ENCODE measurements around the gene EP400.

Gene EP400

DNA sequence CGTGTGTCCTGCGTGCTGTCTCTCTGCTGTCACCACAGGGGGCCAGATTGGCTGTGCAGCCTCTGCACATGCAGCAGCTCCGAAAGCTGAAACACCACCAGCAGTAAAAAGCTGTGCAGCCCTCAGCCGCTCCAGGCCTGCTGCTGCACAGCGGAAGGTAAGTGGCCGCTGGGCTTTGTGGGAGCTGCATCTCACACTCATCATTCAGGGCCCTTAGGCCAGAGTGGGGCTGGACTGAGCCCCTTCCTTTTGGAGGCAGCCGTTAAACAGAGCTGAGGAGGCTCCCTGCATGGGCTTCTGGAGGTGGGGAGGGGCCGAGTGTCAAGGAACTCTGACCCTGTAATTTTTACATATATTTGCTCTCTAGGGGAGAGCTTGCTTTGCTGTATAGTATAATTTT lies 177.3 kb downstream of the EP400 start:
- ChIA-PET CTCF (no interaction called here), POLR2A (no interaction called here)
- TF ChIP-seq FOXK2 (IDR thresholded peaks at IDR 0.05) (no peak), ARNT (IDR thresholded peaks at IDR 0.05) (no peak), SUZ12 (IDR thresholded peaks at IDR 0.05) (no peak), ELF4 (IDR thresholded peaks at IDR 0.05) (no peak)
- no peak for DNase-seq (ENCODE audit: extremely low spot score)

DNA sequence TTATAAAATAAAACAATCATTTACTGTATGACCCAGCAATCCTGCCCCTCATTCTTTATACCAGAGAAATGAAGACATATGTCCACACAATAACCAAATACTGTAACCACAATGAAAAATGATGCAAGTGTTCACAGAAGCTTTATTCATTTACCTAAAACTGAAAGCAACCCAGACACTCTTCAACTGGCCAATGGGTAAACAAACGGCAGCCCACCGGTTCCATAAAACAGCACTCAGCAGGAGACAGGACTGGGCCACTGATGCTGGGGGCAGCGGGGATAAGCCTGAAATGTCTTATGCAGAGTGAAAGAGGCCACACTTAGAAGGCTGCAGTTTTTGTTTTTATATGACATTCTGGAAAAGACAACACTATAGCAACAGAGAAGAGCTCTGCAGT lies 179.3 kb downstream of the EP400 start:
- ChIA-PET POLR2A (no interaction called here), CTCF (no interaction called here)
- DNase-seq (ENCODE audit: extremely low spot score), result no peak
- TF ChIP-seq SP1 (IDR thresholded peaks at IDR 0.05), result no peak
- no peak for TF ChIP-seq BHLHE40 (IDR thresholded peaks at IDR 0.05; ENCODE audit: borderline replicate concordance)
- no peak for TF ChIP-seq ELF4 (IDR thresholded peaks at IDR 0.05)
- no peak for TF ChIP-seq SUZ12 (IDR thresholded peaks at IDR 0.05)
- no peak for TF ChIP-seq FOXM1 (IDR thresholded peaks at IDR 0.05; ENCODE audit: borderline replicate concordance)
- TF ChIP-seq HDGF (IDR thresholded peaks at IDR 0.05; ENCODE audit: borderline replicate concordance), result no peak
- TF ChIP-seq FOXA1 (IDR thresholded peaks at IDR 0.05), result no peak
- TF ChIP-seq CTBP1 (IDR thresholded peaks at IDR 0.05; ENCODE audit: borderline replicate concordance), result no peak
- TF ChIP-seq, protein P1, sequence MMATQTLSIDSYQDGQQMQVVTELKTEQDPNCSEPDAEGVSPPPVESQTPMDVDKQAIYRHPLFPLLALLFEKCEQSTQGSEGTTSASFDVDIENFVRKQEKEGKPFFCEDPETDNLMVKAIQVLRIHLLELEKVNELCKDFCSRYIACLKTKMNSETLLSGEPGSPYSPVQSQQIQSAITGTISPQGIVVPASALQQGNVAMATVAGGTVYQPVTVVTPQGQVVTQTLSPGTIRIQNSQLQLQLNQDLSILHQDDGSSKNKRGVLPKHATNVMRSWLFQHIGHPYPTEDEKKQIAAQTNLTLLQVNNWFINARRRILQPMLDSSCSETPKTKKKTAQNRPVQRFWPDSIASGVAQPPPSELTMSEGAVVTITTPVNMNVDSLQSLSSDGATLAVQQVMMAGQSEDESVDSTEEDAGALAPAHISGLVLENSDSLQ (IDR thresholded peaks at IDR 0.05), result no peak
- TF ChIP-seq ZNF384 (IDR thresholded peaks at IDR 0.05), result no peak
- TF ChIP-seq TARDBP (IDR thresholded peaks at IDR 0.05), result no peak
- no peak for TF ChIP-seq L3MBTL2 (conservative IDR thresholded peaks at IDR 0.05)
- no peak for TF ChIP-seq NFRKB (IDR thresholded peaks at IDR 0.05)
- no peak for TF ChIP-seq LEF1 (IDR thresholded peaks at IDR 0.05; ENCODE audit: borderline replicate concordance)
- no peak for TF ChIP-seq FOXK2 (IDR thresholded peaks at IDR 0.05)

- ChIA-PET POLR2A (no interaction called here), CTCF (no interaction called here)
- TF ChIP-seq FOXA1 (IDR thresholded peaks at IDR 0.05) (no peak), SP1 (IDR thresholded peaks at IDR 0.05) (no peak), FOXM1 (IDR thresholded peaks at IDR 0.05; ENCODE audit: borderline replicate concordance) (no peak), CTBP1 (IDR thresholded peaks at IDR 0.05; ENCODE audit: borderline replicate concordance) (no peak), ELF4 (IDR thresholded peaks at IDR 0.05) (no peak), ARNT (IDR thresholded peaks at IDR 0.05) (no peak), BHLHE40 (IDR thresholded peaks at IDR 0.05; ENCODE audit: borderline replicate concordance) (no peak), SUZ12 (IDR thresholded peaks at IDR 0.05) (no peak), HDGF (IDR thresholded peaks at IDR 0.05; ENCODE audit: borderline replicate concordance) (no peak), FOXK2 (IDR thresholded peaks at IDR 0.05) (no peak), NFRKB (IDR thresholded peaks at IDR 0.05) (no peak)
- TF ChIP-seq, protein P1 (IDR thresholded peaks at IDR 0.05), result no peak
- no peak for DNase-seq (ENCODE audit: extremely low spot score)
Measured at GRCh38 chr12:132130690-132131089, 180.9 kb downstream of the EP400 start.
